ENCODE data around the gene TIPIN. TPM values are rescaled to one million over a fixed set of nuclear protein-coding genes. Genes with fewer than 3 reads are reported as not detected.
"Not testable (repeated sequence)": the region's sequence is repeated elsewhere in the genome, so short reads cannot be mapped to it uniquely, and the experiment has no call there.

The TIPIN gene
- polyA plus RNA-seq, 1 experiment = 10.4 TPM

DNA sequence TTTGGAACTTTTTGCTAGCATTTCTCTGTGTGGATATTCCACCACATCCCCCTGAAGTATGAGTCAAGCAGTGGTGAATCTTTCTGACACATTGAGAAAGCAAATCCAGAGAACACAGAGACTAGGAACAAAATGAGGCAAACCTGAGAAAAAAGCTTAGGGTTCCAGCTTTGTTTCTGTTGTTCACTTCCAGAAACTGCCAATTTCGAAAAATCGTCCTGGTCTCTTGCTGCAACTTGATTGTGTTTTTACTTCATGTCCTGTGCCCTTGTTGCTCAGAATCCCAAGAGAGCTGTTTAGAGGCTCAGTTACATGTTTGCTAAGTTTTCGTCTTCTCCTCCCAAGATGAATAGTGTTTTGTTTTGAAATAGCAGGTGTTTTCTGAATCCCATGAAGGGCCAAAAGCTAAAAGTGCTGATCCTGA is 43.9 kb upstream of the TIPIN start:
- CTCF ChIA-PET = interaction anchor here (1.1 kb wide), 1 partner anchor 97 kb away, joined by 4 read pairs; the partner anchor contains the start of gene SNAPC5

DNA sequence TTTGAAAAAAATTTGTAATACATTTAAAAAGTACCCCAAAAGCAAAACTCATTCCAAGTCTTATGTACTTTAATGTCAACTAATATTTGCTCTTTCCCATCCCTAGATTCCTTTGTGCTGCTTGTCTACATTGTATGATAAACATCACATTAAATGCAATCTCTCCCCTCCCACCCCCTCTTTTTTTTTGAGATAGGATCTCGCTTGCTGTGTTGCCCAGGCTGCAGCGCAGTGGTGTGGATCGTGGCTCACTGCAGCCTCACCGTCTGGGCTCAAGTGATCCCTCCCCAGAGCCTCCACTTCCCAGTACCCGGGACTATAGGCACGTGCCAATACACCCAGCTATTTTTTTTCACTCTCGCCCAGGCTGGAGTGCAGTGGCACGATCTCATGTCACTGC is 42.8 kb upstream of the TIPIN start:
- no peaks in the 10 kb centered on the region for H3K9me3 ChIP-seq (ENCODE audit: control insufficient read depth, insufficient read depth, low read length)
- no peak overlapping the region for H3K4me3 ChIP-seq (ENCODE audit: low read depth, low read length)
- no peak overlapping the region for H3K27ac ChIP-seq (ENCODE audit: low read depth, low read length)
- TF ChIP-seq, protein P1, sequence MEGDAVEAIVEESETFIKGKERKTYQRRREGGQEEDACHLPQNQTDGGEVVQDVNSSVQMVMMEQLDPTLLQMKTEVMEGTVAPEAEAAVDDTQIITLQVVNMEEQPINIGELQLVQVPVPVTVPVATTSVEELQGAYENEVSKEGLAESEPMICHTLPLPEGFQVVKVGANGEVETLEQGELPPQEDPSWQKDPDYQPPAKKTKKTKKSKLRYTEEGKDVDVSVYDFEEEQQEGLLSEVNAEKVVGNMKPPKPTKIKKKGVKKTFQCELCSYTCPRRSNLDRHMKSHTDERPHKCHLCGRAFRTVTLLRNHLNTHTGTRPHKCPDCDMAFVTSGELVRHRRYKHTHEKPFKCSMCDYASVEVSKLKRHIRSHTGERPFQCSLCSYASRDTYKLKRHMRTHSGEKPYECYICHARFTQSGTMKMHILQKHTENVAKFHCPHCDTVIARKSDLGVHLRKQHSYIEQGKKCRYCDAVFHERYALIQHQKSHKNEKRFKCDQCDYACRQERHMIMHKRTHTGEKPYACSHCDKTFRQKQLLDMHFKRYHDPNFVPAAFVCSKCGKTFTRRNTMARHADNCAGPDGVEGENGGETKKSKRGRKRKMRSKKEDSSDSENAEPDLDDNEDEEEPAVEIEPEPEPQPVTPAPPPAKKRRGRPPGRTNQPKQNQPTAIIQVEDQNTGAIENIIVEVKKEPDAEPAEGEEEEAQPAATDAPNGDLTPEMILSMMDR (IDR thresholded peaks at IDR 0.05; ENCODE audit: low read depth, low read length) = no peak
- H3K27me3 ChIP-seq (ENCODE audit: control insufficient read depth, insufficient read depth, low read length) = no peaks in the 10 kb centered on the region
- DNase-seq (ENCODE audit: low read depth, low spot score) = no peak
- ChIA-PET CTCF (no interaction called here), POLR2A (no interaction called here)

More for the DNA sequence above, 43.9 kb upstream of the TIPIN start:
- H3K9me3 ChIP-seq (ENCODE audit: control insufficient read depth, insufficient read depth, low read length) = no peaks in the 10 kb centered on the region
- TF ChIP-seq, protein P1 (IDR thresholded peaks at IDR 0.05; ENCODE audit: low read depth, low read length) = no peak
- H3K4me3 ChIP-seq (ENCODE audit: low read depth, low read length) = no peak overlapping the region
- H3K27me3 ChIP-seq (ENCODE audit: control insufficient read depth, insufficient read depth, low read length) = no peaks in the 10 kb centered on the region
- POLR2A ChIA-PET = no interaction called here
- H3K27ac ChIP-seq (ENCODE audit: low read depth, low read length) = peak overlapping the region; percentile 34
- DNase-seq (ENCODE audit: low read depth, low spot score) = no peak

DNA sequence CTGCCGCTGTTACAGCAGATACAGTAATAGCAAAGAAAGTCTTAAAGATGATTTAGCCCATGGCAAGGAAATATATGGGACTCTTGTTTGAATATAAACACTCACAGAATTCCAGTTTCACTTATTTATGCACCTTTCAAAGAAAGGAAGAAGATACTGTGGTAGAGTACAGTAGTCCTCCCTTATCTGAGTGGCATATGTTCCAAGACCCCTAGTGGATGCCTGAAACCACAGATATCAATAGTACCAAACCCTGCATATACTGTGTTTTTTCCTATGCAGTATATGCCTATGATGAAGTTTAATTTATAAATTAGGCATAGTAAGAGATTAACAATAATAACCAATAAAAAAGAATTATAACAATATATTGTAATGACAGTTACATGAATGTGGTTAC is 38.4 kb upstream of the TIPIN start:
- DNase-seq (ENCODE audit: low read depth, low spot score) = no peak
- Histone ChIP-seq H3K4me3 (ENCODE audit: low read depth, low read length) (no peak overlapping the region), H3K27ac (ENCODE audit: low read depth, low read length) (no peak overlapping the region), H3K9me3 (ENCODE audit: control insufficient read depth, insufficient read depth, low read length) (no peaks in the 10 kb centered on the region), H3K27me3 (ENCODE audit: control insufficient read depth, insufficient read depth, low read length) (no peaks in the 10 kb centered on the region)
- TF ChIP-seq, protein P1 (IDR thresholded peaks at IDR 0.05; ENCODE audit: low read depth, low read length) = no peak
- CTCF ChIA-PET = interaction anchor here (0.6 kb wide), 1 partner anchor 411 kb away, joined by 3 read pairs; no protein-coding TSS in a partner anchor
- POLR2A ChIA-PET = no interaction called here

DNA sequence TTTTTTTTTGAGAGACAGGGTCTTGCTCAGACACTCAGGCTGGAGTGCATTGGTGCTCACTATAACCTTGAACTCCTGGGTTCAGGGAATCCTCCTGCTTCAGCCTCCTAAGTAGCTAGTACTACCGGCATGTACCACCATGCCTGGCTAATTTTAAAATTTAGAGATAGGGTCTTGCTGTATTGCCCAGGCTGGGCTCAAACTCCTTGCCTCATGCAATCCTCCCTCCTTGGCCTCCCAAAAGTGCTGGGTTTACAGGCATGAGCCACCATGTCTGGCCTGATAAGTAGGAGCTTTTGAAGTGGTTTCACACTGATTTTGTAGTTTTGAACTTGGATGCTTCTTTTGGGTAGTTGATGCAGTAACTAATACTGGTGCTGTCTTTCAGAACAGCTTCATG is 38.0 kb upstream of the TIPIN start:
- POLR2A ChIA-PET = no interaction called here
- CTCF ChIA-PET = interaction anchor here (0.6 kb wide), 2 partner anchors 52 to 412 kb away, joined by 3 read pairs; no protein-coding TSS in a partner anchor
- H3K27ac ChIP-seq (ENCODE audit: low read depth, low read length) = no peak overlapping the region
- no peaks in the 10 kb centered on the region for H3K9me3 ChIP-seq (ENCODE audit: control insufficient read depth, insufficient read depth, low read length)
- no peaks in the 10 kb centered on the region for H3K27me3 ChIP-seq (ENCODE audit: control insufficient read depth, insufficient read depth, low read length)
- TF ChIP-seq, protein P1 (IDR thresholded peaks at IDR 0.05; ENCODE audit: low read depth, low read length) = no peak
- DNase-seq (ENCODE audit: low read depth, low spot score) = no peak
- no peak overlapping the region for H3K4me3 ChIP-seq (ENCODE audit: low read depth, low read length)

DNA sequence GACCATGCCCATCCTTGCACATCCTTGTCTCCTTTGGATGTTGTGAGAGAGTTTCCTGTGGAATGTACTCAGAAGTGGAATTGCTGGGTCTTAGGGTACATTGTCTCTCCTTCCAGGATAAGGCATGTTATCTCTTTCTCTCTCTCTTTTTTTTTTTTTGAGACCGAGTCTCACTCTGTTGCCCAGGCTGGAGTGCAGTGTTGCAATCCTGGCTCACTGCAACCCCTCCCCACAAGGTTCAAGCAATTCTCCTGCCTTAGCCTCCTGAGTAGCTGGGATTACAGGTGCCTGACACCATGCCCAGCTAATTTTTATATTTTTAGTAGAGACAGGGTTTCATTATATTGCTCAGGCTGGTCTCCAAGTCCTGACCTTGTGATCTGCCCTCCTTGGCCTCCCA is 36.6 kb upstream of the TIPIN start:
- H3K27me3 ChIP-seq (ENCODE audit: control insufficient read depth, insufficient read depth, low read length); CTCF ChIA-PET; H3K27ac ChIP-seq (ENCODE audit: low read depth, low read length); DNase-seq (ENCODE audit: low read depth, low spot score); H3K4me3 ChIP-seq (ENCODE audit: low read depth, low read length); H3K9me3 ChIP-seq (ENCODE audit: control insufficient read depth, insufficient read depth, low read length): not testable (repeated sequence)
- POLR2A ChIA-PET = interaction anchor here (0.9 kb wide), 1 partner anchor 10 kb away, joined by 11 read pairs; no protein-coding TSS in a partner anchor
